GM23338 (cell line): ENCODE data around the gene BEND4.

Experiments
- CREB1 ChIP-seq: fragments of 250-450 bp; sonication (Bioruptor Pico); IDR thresholded peaks from 2 replicates; pipeline ENCODE4 v1.5.0; 2020; ENCODE audit warnings: low read depth, mild to moderate bottlenecking, moderate library complexity
- CTCF ChIP-seq, 2 experiments: fragments of 200-600 bp in 1 of 2; sonication (generic) in 1 of 2; conservative IDR thresholded peaks; 2 replicates each; pipeline versions ENCODE4 v1.5.1 to v1.6.1; 2016 to 2017; ENCODE audit warnings: antibody characterized with exemption in 2 of 2, low read depth in 2 of 2, mild to moderate bottlenecking in 2 of 2, moderate library complexity in 1 of 2
- EZH2 ChIP-seq: fragments of 200-600 bp; sonication (generic); IDR thresholded peaks from one replicate; pipeline ENCODE4 v1.8.0; 2017; ENCODE audit warnings: antibody characterized with exemption, mild to moderate bottlenecking, low read depth; ENCODE audit not compliant: unreplicated experiment
- EZH2phosphoT487 ChIP-seq: fragments of 200-600 bp; sonication (generic); IDR thresholded peaks from one replicate; pipeline ENCODE4 v1.8.1; 2018; ENCODE audit warnings: antibody characterized with exemption; ENCODE audit not compliant: unreplicated experiment
- JUNB ChIP-seq: IDR thresholded peaks from one replicate; pipeline ENCODE4 v1.6.1; 2016; ENCODE audit warnings: antibody characterized with exemption; ENCODE audit not compliant: unreplicated experiment
- NANOG ChIP-seq: IDR thresholded peaks from 2 replicates; pipeline ENCODE4 v1.6.1; 2016; ENCODE audit warnings: antibody characterized with exemption, borderline replicate concordance
- POLR2AphosphoS5 ChIP-seq: IDR thresholded peaks from 2 replicates; pipeline ENCODE4 v1.6.1; 2016; ENCODE audit warnings: antibody characterized with exemption, low read depth
- STAT1 ChIP-seq: IDR thresholded peaks from one replicate; pipeline ENCODE4 v1.6.1; 2016; ENCODE audit warnings: antibody characterized with exemption; ENCODE audit not compliant: unreplicated experiment
- ZNF114 ChIP-seq: fragments of 250-450 bp; sonication (Bioruptor Pico); IDR thresholded peaks from 2 replicates; pipeline ENCODE4 v1.5.0; 2020; ENCODE audit warnings: mild to moderate bottlenecking, moderate library complexity
- ZNF331 ChIP-seq: fragments of 250-450 bp; sonication (Bioruptor Pico); IDR thresholded peaks from 2 replicates; pipeline ENCODE4 v1.5.0; 2020; ENCODE audit warnings: low read depth, mild to moderate bottlenecking, moderate library complexity
- TF ChIP-seq, protein P1 (sequence below): IDR thresholded peaks from one replicate; pipeline ENCODE4 v1.6.1; 2018; ENCODE audit warnings: antibody characterized with exemption; ENCODE audit not compliant: unreplicated experiment
- TF ChIP-seq, protein P2 (sequence below): IDR thresholded peaks from 2 replicates; pipeline ENCODE4 v1.6.1; 2016; ENCODE audit warnings: antibody characterized with exemption
- TF ChIP-seq, protein P3 (sequence below): fragments of 250-450 bp; sonication (Bioruptor Pico); IDR thresholded peaks from 2 replicates; pipeline ENCODE4 v1.5.0; 2020; ENCODE audit warnings: mild to moderate bottlenecking, moderate library complexity

DNA sequence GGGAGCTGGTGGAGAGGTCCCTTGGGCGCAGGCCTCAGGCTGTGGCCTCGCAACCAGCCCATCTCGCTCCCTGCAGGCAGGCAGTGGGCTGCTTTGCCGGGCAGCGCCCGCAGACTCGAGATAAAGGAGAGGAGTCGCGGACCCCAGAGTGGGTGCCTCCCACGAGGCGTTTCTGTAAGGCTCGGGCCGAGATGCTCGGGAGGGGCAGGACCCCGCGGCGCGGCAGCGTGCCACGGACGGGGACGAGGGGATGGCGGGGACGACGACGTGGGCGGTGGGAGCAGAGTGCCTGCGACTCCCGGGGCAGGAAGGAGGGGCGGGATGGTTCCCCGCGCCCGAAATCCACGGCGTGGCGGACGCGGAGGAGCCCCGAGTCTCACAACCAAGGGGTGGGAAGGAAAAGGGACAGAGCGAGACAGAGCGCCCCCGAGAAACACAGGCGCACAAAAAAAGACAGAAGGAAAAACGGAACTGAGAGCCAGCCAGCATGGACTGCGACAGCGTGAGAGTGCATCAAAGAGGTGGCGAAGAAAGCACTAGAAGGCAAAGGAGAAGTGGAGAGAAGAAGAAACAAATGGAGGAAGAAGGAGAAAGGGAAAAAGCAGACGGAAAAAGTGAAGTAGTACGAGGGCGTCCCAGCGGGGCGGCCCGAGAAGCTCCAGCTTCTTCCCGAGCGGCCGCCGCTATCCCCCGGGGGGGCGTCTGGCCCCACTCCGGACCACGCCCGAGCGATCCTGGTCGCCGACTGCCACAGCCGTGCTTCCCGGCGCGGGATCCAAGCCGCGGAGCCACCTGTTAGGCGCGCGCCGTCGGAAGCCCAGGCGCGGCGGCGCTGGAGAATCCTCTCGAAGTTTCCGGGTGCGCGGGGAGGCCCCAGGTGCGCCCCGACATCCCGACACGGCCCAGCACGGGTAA lies 1.5 kb downstream of the BEND4 start:
- no peak for TF ChIP-seq CTCF (conservative IDR thresholded peaks at IDR 0.05; ENCODE audit: low read depth in 2 of 2)
- no peak for TF ChIP-seq ZNF114 (CRISPR knock-in tag)
- no peak for TF ChIP-seq EZH2phosphoT487
- no peak for TF ChIP-seq POLR2AphosphoS5
- TF ChIP-seq, protein P1, sequence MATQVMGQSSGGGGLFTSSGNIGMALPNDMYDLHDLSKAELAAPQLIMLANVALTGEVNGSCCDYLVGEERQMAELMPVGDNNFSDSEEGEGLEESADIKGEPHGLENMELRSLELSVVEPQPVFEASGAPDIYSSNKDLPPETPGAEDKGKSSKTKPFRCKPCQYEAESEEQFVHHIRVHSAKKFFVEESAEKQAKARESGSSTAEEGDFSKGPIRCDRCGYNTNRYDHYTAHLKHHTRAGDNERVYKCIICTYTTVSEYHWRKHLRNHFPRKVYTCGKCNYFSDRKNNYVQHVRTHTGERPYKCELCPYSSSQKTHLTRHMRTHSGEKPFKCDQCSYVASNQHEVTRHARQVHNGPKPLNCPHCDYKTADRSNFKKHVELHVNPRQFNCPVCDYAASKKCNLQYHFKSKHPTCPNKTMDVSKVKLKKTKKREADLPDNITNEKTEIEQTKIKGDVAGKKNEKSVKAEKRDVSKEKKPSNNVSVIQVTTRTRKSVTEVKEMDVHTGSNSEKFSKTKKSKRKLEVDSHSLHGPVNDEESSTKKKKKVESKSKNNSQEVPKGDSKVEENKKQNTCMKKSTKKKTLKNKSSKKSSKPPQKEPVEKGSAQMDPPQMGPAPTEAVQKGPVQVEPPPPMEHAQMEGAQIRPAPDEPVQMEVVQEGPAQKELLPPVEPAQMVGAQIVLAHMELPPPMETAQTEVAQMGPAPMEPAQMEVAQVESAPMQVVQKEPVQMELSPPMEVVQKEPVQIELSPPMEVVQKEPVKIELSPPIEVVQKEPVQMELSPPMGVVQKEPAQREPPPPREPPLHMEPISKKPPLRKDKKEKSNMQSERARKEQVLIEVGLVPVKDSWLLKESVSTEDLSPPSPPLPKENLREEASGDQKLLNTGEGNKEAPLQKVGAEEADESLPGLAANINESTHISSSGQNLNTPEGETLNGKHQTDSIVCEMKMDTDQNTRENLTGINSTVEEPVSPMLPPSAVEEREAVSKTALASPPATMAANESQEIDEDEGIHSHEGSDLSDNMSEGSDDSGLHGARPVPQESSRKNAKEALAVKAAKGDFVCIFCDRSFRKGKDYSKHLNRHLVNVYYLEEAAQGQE, result no peak
- TF ChIP-seq, protein P2, sequence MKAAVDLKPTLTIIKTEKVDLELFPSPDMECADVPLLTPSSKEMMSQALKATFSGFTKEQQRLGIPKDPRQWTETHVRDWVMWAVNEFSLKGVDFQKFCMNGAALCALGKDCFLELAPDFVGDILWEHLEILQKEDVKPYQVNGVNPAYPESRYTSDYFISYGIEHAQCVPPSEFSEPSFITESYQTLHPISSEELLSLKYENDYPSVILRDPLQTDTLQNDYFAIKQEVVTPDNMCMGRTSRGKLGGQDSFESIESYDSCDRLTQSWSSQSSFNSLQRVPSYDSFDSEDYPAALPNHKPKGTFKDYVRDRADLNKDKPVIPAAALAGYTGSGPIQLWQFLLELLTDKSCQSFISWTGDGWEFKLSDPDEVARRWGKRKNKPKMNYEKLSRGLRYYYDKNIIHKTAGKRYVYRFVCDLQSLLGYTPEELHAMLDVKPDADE, result no peak
- TF ChIP-seq CREB1 (CRISPR knock-in tag), result no peak
- TF ChIP-seq EZH2, result no peak
- TF ChIP-seq, protein P3, sequence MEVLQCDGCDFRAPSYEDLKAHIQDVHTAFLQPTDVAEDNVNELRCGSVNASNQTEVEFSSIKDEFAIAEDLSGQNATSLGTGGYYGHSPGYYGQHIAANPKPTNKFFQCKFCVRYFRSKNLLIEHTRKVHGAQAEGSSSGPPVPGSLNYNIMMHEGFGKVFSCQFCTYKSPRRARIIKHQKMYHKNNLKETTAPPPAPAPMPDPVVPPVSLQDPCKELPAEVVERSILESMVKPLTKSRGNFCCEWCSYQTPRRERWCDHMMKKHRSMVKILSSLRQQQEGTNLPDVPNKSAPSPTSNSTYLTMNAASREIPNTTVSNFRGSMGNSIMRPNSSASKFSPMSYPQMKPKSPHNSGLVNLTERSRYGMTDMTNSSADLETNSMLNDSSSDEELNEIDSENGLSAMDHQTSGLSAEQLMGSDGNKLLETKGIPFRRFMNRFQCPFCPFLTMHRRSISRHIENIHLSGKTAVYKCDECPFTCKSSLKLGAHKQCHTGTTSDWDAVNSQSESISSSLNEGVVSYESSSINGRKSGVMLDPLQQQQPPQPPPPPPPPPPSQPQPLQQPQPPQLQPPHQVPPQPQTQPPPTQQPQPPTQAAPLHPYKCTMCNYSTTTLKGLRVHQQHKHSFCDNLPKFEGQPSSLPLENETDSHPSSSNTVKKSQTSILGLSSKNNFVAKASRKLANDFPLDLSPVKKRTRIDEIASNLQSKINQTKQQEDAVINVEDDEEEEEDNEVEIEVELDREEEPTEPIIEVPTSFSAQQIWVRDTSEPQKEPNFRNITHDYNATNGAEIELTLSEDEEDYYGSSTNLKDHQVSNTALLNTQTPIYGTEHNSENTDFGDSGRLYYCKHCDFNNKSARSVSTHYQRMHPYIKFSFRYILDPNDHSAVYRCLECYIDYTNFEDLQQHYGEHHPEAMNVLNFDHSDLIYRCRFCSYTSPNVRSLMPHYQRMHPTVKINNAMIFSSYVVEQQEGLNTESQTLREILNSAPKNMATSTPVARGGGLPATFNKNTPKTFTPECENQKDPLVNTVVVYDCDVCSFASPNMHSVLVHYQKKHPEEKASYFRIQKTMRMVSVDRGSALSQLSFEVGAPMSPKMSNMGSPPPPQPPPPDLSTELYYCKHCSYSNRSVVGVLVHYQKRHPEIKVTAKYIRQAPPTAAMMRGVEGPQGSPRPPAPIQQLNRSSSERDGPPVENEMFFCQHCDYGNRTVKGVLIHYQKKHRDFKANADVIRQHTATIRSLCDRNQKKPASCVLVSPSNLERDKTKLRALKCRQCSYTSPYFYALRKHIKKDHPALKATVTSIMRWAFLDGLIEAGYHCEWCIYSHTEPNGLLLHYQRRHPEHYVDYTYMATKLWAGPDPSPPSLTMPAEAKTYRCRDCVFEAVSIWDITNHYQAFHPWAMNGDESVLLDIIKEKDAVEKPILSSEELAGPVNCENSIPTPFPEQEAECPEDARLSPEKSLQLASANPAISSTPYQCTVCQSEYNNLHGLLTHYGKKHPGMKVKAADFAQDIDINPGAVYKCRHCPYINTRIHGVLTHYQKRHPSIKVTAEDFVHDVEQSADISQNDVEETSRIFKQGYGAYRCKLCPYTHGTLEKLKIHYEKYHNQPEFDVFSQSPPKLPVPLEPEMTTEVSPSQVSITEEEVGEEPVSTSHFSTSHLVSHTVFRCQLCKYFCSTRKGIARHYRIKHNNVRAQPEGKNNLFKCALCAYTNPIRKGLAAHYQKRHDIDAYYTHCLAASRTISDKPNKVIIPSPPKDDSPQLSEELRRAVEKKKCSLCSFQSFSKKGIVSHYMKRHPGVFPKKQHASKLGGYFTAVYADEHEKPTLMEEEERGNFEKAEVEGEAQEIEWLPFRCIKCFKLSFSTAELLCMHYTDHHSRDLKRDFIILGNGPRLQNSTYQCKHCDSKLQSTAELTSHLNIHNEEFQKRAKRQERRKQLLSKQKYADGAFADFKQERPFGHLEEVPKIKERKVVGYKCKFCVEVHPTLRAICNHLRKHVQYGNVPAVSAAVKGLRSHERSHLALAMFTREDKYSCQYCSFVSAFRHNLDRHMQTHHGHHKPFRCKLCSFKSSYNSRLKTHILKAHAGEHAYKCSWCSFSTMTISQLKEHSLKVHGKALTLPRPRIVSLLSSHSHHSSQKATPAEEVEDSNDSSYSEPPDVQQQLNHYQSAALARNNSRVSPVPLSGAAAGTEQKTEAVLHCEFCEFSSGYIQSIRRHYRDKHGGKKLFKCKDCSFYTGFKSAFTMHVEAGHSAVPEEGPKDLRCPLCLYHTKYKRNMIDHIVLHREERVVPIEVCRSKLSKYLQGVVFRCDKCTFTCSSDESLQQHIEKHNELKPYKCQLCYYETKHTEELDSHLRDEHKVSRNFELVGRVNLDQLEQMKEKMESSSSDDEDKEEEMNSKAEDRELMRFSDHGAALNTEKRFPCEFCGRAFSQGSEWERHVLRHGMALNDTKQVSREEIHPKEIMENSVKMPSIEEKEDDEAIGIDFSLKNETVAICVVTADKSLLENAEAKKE (CRISPR knock-in tag), result no peak
- no peak for TF ChIP-seq JUNB
- TF ChIP-seq STAT1, result no peak
- no peak for TF ChIP-seq NANOG
- TF ChIP-seq ZNF331 (CRISPR knock-in tag), result no peak
